CD14-positive monocyte (primary cell): Measurements from ENCODE around the gene IL16. TPM values are rescaled to one million over a fixed set of nuclear protein-coding genes. Genes with fewer than 3 reads are reported as not detected.

ENCODE experiments used
- DNase-seq, 3 donors: peaks; one replicate each; pipeline ENCODE4 v3.0.0-alpha.2; 2011 to 2022
- H2AFZ ChIP-seq: 2 replicates; pipeline ENCODE4 v1.6.0; 2012; ENCODE audit warnings: mild to moderate bottlenecking, low read depth, low read length, inconsistent platforms; ENCODE audit not compliant: insufficient read depth, poor library complexity, severe bottlenecking
- H3K27ac ChIP-seq, 2 donors: 1 replicate in 1 of 2; 2 replicates in 1 of 2; pipeline ENCODE4 v1.5.1; 2012 to 2013; ENCODE audit warnings: low read length in 2 of 2, control low read depth in 1 of 2, inconsistent platforms in 1 of 2, low read depth in 1 of 2, mild to moderate bottlenecking in 1 of 2
- H3K27me3 ChIP-seq, 2 donors: one replicate each; pipeline versions ENCODE4 v1.6.0 to v1.6.1; 2011 to 2013; ENCODE audit warnings: low read length in 2 of 2; ENCODE audit not compliant: control insufficient read depth in 2 of 2, insufficient read depth in 2 of 2
- H3K36me3 ChIP-seq, 2 donors: replicated peaks in 1 of 2; 1 replicate in 1 of 2; 2 replicates in 1 of 2; pipeline versions ENCODE4 v1.5.1 to v1.6.1; 2012 to 2013; ENCODE audit warnings: low read length in 2 of 2, control low read depth in 1 of 2, inconsistent platforms in 1 of 2, mild to moderate bottlenecking in 1 of 2; ENCODE audit not compliant: insufficient read depth in 2 of 2, control insufficient read depth in 1 of 2
- H3K4me1 ChIP-seq, 2 donors: 1 replicate in 1 of 2; 2 replicates in 1 of 2; pipeline versions ENCODE4 v1.5.1 to v1.6.1; 2012 to 2013; ENCODE audit warnings: low read length in 2 of 2, control low read depth in 1 of 2, inconsistent platforms in 1 of 2, mild to moderate bottlenecking in 1 of 2, moderate library complexity in 1 of 2; ENCODE audit not compliant: insufficient read depth in 2 of 2, control insufficient read depth in 1 of 2
- H3K4me2 ChIP-seq: replicated peaks from 2 replicates; pipeline ENCODE3; 2012; ENCODE audit warnings: low read length, moderate library complexity, mild to moderate bottlenecking; ENCODE audit not compliant: poor library complexity, severe bottlenecking; ENCODE audit errors: extremely low read depth
- H3K4me3 ChIP-seq, 3 experiments: fragments of 200-600 bp in 1 of 3; sonication (generic) in 1 of 3; replicated peaks in 1 of 3; 1 replicate in 2 of 3; 2 replicates in 1 of 3; pipeline ENCODE4 v1.5.1; 2011 to 2013; ENCODE audit warnings: low read length in 3 of 3, mild to moderate bottlenecking in 3 of 3, control low read depth in 2 of 3, low read depth in 2 of 3, inconsistent platforms in 1 of 3, moderate library complexity in 1 of 3
- H3K79me2 ChIP-seq: 2 replicates; pipeline ENCODE4 v1.6.0; 2012; ENCODE audit warnings: mild to moderate bottlenecking, control low read depth, inconsistent platforms, low read length, moderate library complexity; ENCODE audit not compliant: insufficient read depth
- H3K9ac ChIP-seq: 2 replicates; pipeline ENCODE4 v1.6.0; 2017; ENCODE audit warnings: low read length, mild to moderate bottlenecking; ENCODE audit not compliant: insufficient read depth, poor library complexity, severe bottlenecking
- H3K9me3 ChIP-seq, 2 donors: replicated peaks in 1 of 2; 1 replicate in 1 of 2; 2 replicates in 1 of 2; pipeline versions ENCODE4 v1.5.1 to v1.6.1; 2012 to 2013; ENCODE audit warnings: low read length in 2 of 2, control low read depth in 1 of 2; ENCODE audit not compliant: control insufficient read depth in 1 of 2, insufficient read depth in 1 of 2
- H4K20me1 ChIP-seq: 2 replicates; pipeline ENCODE4 v1.6.0; 2012; ENCODE audit warnings: mild to moderate bottlenecking, low read length, control low read depth, moderate library complexity; ENCODE audit not compliant: insufficient read depth
- H3K27ac Mint-ChIP-seq, 7 donors: one replicate each; pipeline ENCODE4 v1.8.0; 2020; ENCODE audit warnings: mild to moderate bottlenecking in 7 of 7, mixed read lengths in 7 of 7, moderate library complexity in 6 of 7, inconsistent platforms in 2 of 7
- H3K27me3 Mint-ChIP-seq, 3 donors: one replicate each; pipeline ENCODE4 v1.8.0; 2021 to 2022; ENCODE audit warnings: low read depth in 3 of 3, mild to moderate bottlenecking in 3 of 3, mixed read lengths in 3 of 3, moderate library complexity in 3 of 3, inconsistent platforms in 1 of 3
- H3K36me3 Mint-ChIP-seq, 2 donors: one replicate each; pipeline ENCODE4 v1.8.0; 2020; ENCODE audit warnings: mixed read lengths in 2 of 2, inconsistent platforms in 1 of 2, mild to moderate bottlenecking in 1 of 2
- H3K4me1 Mint-ChIP-seq: one replicate; pipeline ENCODE4 v1.8.0; 2020; ENCODE audit warnings: mild to moderate bottlenecking, mixed read lengths
- H3K4me3 Mint-ChIP-seq, 2 donors: one replicate each; pipeline ENCODE4 v1.8.0; 2020; ENCODE audit warnings: mild to moderate bottlenecking in 2 of 2, mixed read lengths in 2 of 2, moderate library complexity in 1 of 2
- H3K9me3 Mint-ChIP-seq, 7 donors: one replicate each; pipeline ENCODE4 v1.8.0; 2020 to 2022; ENCODE audit warnings: mixed read lengths in 7 of 7, mild to moderate bottlenecking in 6 of 7, moderate library complexity in 6 of 7, inconsistent platforms in 2 of 7
- CTCF ChIP-seq: fragments of 200-600 bp; IDR thresholded peaks from one replicate; pipeline ENCODE4 v1.8.0; 2022; ENCODE audit warnings: antibody characterized with exemption, mild to moderate bottlenecking
- WGBS: methylation state at CpG from one replicate; pipeline ENCODE4 v1.1.5; 2013; ENCODE audit warnings: missing lambda C conversion rate; ENCODE audit not compliant: insufficient coverage; 5-methylcytosine and 5-hydroxymethylcytosine counted together
- intact Hi-C, 2 donors: fragments of 100-400 bp; cut with micrococcal nuclease; formaldehyde crosslinking; loops; one replicate each; pipeline versions ENCODE4 v1.15.0 to v1.15.1; 2023
- polyA plus RNA-seq, 3 donors: library from polyadenylated mRNA; depleted of rRNA in 1 of 3; unstranded in 2 of 3; stranded (reverse) in 1 of 3; fragments of 300-500 nt in 2 of 3; fragments of >200 nt in 1 of 3; fragmentation: Illumina TruSeq in 2 of 3; gene quantifications; 1 replicate in 2 of 3; 2 replicates in 1 of 3; pipeline ENCODE4 v1.2.3, GENCODE V29; 2012 to 2021

Gene IL16
- polyA plus RNA-seq, 3 donors, result 64.8 to 95.1 (median 71.5) TPM

- Histone ChIP-seq H4K20me1 (no peaks in the 10 kb centered on the region), H3K4me1 (no peaks in the 10 kb centered on the region), H3K36me3 (no peaks in the 10 kb centered on the region), H3K27me3 (no peaks in the 10 kb centered on the region), H3K79me2 (no peaks in the 10 kb centered on the region), H3K4me2 (no peak overlapping the region), H3K4me3 (no peak overlapping the region), H2AFZ (no peak overlapping the region), H3K27ac (no peak overlapping the region), H3K9ac (no peak overlapping the region), H3K9me3 (no peaks in the 10 kb centered on the region)
- no peaks in the 10 kb centered on the region for H3K9me3 Mint-ChIP-seq
- no peak for TF ChIP-seq CTCF
- intact Hi-C loops, result no loop called here
- peaks cover 0 to 8% (median 3%) of the 10 kb centered on the region in 3 donors for H3K27me3 Mint-ChIP-seq
- H3K36me3 Mint-ChIP-seq, result no peaks in the 10 kb centered on the region
- no peak overlapping the region for H3K4me3 Mint-ChIP-seq
- H3K27ac Mint-ChIP-seq, result no peak overlapping the region
- no peaks in the 10 kb centered on the region for H3K4me1 Mint-ChIP-seq
- no CpG with 5 or more reads among the region's 8 CpGs for WGBS
- no peak for DNase-seq
Observed at GRCh38 chr15:81258455-81258854, 61.8 kb downstream of the IL16 start.

- WGBS, result 80% methylated on average over 3 of the region's 4 CpGs
- Histone ChIP-seq H2AFZ (no peak overlapping the region), H3K4me1 (no peaks in the 10 kb centered on the region), H3K9me3 (no peaks in the 10 kb centered on the region), H3K4me2 (no peak overlapping the region), H4K20me1 (no peaks in the 10 kb centered on the region), H3K4me3 (no peak overlapping the region), H3K27ac (no peak overlapping the region), H3K9ac (no peak overlapping the region), H3K36me3 (no peaks in the 10 kb centered on the region), H3K27me3 (peaks cover 0 to 3% of the 10 kb centered on the region in 2 donors), H3K79me2 (no peaks in the 10 kb centered on the region)
- Mint-ChIP-seq H3K4me1 (no peaks in the 10 kb centered on the region), H3K4me3 (no peak overlapping the region), H3K27ac (no peak overlapping the region), H3K27me3 (peaks cover 6 to 9% (median 8%) of the 10 kb centered on the region in 3 donors), H3K9me3 (no peaks in the 10 kb centered on the region), H3K36me3 (no peaks in the 10 kb centered on the region)
- no peak for TF ChIP-seq CTCF
- intact Hi-C loops, result loop anchor here in 1 of 2 donors (10.0 kb wide), 1 partner anchor 805 kb away; no protein-coding TSS in a partner anchor
- no peak for DNase-seq
Observed at GRCh38 chr15:81259760-81260298, 63.1 kb downstream of the IL16 start.
